ENCODE data around the gene PTEN. TPM values are rescaled to one million over a fixed set of nuclear protein-coding genes. Genes with fewer than 3 reads are reported as not detected.

The PTEN gene
- total RNA-seq, 1 donor from 2014 or later: 64.9 TPM

DNA sequence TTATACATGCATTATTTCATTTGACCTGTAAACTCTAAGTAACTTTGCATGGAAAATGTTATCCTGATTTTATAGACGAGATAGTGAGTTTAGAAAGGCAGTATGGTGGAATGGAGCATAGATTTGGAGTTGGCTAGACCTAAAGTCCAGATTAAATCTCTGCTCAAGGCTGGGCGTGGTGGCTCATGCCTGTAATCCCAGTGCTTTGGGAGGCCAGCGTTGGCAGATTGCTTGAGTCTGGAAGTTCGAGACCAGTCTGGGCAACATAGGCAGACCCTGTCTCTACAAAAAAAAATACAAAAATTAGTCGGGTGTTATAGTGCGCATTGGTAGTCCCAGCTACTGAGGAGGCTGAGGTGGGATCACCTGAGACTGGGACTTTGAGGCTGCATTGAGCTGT is 9.4 kb downstream of the PTEN start:
- Histone ChIP-seq H3K4me2 (no peak overlapping the region), H3F3A (ENCODE audit: low read depth) (no peaks in the 10 kb centered on the region), H3K9me3 (ENCODE audit: low read depth) (no peaks in the 10 kb centered on the region), H3K36me3 (no peaks in the 10 kb centered on the region), H3K9ac (no peak overlapping the region), H3K27me3 (no peaks in the 10 kb centered on the region), H3K79me2 (ENCODE audit: low read depth) (peaks cover 100% of the 10 kb centered on the region), H4K20me1 (ENCODE audit: low read depth) (peaks cover 37% of the 10 kb centered on the region), H2AFZ (replicated peaks) (no peak overlapping the region), H3K27ac (no peak overlapping the region), H3K4me3 (no peak overlapping the region), H3K4me1 (peaks cover 10% of the 10 kb centered on the region)
- H3K27ac Mint-ChIP-seq: no peak overlapping the region
- TF ChIP-seq, protein P1, sequence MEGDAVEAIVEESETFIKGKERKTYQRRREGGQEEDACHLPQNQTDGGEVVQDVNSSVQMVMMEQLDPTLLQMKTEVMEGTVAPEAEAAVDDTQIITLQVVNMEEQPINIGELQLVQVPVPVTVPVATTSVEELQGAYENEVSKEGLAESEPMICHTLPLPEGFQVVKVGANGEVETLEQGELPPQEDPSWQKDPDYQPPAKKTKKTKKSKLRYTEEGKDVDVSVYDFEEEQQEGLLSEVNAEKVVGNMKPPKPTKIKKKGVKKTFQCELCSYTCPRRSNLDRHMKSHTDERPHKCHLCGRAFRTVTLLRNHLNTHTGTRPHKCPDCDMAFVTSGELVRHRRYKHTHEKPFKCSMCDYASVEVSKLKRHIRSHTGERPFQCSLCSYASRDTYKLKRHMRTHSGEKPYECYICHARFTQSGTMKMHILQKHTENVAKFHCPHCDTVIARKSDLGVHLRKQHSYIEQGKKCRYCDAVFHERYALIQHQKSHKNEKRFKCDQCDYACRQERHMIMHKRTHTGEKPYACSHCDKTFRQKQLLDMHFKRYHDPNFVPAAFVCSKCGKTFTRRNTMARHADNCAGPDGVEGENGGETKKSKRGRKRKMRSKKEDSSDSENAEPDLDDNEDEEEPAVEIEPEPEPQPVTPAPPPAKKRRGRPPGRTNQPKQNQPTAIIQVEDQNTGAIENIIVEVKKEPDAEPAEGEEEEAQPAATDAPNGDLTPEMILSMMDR (IDR thresholded peaks at IDR 0.05): no peak
- no peak for TF ChIP-seq EZH2 (IDR thresholded peaks at IDR 0.05)
- no peak for TF ChIP-seq EZH2phosphoT487 (IDR thresholded peaks at IDR 0.05)
- no peaks in the 10 kb centered on the region for H3K27me3 Mint-ChIP-seq (ENCODE audit: insufficient read depth, low read depth)
- no peak for DNase-seq (ENCODE audit: low spot score)
- H3K4me1 Mint-ChIP-seq: peaks cover 11% of the 10 kb centered on the region
- H3K36me3 Mint-ChIP-seq: peaks cover 12% of the 10 kb centered on the region
- no peaks in the 10 kb centered on the region for H3K9me3 Mint-ChIP-seq
- no peak overlapping the region for H3K4me3 Mint-ChIP-seq

DNA sequence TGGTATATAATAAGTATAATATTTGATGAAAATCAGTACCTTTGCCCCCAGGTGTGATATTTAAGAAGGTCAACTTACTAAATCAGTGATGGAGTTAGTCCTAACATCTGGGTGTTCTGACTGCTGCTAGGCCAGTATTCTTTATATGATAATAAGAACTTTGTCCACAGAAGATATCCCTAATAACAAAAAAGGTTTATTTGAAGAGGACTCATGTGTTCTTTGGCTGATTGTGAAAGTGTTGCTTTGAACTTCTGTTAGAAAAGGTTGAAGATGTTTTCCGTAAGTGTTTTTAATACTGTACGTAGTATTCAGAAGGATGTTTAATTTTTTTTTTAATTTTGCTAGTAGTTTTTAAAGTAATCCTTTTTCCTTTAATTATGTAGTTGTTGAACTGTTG is 10.2 kb downstream of the PTEN start:
- H3K9ac ChIP-seq: no peak overlapping the region
- no peak for DNase-seq (ENCODE audit: low spot score)
- Mint-ChIP-seq H3K4me1 (peaks cover 7% of the 10 kb centered on the region), H3K9me3 (no peaks in the 10 kb centered on the region), H3K36me3 (peaks cover 9% of the 10 kb centered on the region), H3K27ac (no peak overlapping the region), H3K27me3 (ENCODE audit: insufficient read depth, low read depth) (no peaks in the 10 kb centered on the region), H3K4me3 (no peak overlapping the region)
- H3F3A ChIP-seq (ENCODE audit: low read depth): no peaks in the 10 kb centered on the region
- no peaks in the 10 kb centered on the region for H3K9me3 ChIP-seq (ENCODE audit: low read depth)
- H3K27me3 ChIP-seq: no peaks in the 10 kb centered on the region
- H4K20me1 ChIP-seq (ENCODE audit: low read depth): peaks cover 29% of the 10 kb centered on the region
- H3K4me3 ChIP-seq: no peak overlapping the region
- no peak overlapping the region for H3K27ac ChIP-seq
- no peaks in the 10 kb centered on the region for H3K36me3 ChIP-seq
- H3K4me2 ChIP-seq: no peak overlapping the region
- H3K4me1 ChIP-seq: peaks cover 2% of the 10 kb centered on the region
- no peak for TF ChIP-seq EZH2phosphoT487 (IDR thresholded peaks at IDR 0.05)
- TF ChIP-seq, protein P1 (IDR thresholded peaks at IDR 0.05): no peak
- TF ChIP-seq EZH2 (IDR thresholded peaks at IDR 0.05): no peak
- H2AFZ ChIP-seq (replicated peaks): no peak overlapping the region
- peaks cover 100% of the 10 kb centered on the region for H3K79me2 ChIP-seq (ENCODE audit: low read depth)

DNA sequence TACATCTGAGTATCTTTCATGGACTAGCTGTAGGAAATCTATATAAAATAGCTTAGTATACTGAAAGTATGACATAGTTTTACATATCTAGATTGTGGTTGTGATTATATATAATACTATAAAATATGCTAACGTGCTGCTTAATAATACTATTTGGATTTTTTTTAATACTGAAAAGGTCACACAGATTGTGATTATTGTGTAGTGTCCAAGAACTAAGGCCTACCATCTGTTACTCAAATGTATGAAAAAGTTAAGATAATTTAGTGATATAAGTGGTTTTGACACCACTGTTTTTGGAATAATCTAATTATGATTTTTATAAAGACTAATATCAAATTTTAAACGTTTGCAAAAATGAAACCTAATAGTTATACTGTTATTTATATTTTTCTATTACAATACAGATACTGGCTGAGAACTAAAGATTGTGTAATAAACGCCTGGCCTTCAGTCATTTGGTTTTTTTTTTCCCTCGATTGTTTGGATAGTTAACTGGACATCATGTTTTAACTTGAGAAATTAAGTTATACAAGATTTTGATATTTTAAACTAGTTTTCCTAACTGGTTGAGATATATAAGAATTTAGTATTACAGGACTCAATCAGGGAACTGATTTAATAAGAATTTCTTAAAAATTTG is 12.6 kb downstream of the PTEN start:
- Histone ChIP-seq H3K4me3 (no peak overlapping the region), H3K4me1 (no peaks in the 10 kb centered on the region), H3K36me3 (peaks cover 17% of the 10 kb centered on the region), H3K9me3 (ENCODE audit: low read depth) (no peaks in the 10 kb centered on the region), H3K4me2 (no peak overlapping the region), H3K79me2 (ENCODE audit: low read depth) (peaks cover 100% of the 10 kb centered on the region), H2AFZ (replicated peaks) (no peak overlapping the region), H3K27ac (no peak overlapping the region), H3K27me3 (no peaks in the 10 kb centered on the region), H3K9ac (no peak overlapping the region), H4K20me1 (ENCODE audit: low read depth) (peaks cover 15% of the 10 kb centered on the region), H3F3A (ENCODE audit: low read depth) (no peaks in the 10 kb centered on the region)
- Mint-ChIP-seq H3K27ac (no peak overlapping the region), H3K27me3 (ENCODE audit: insufficient read depth, low read depth) (no peaks in the 10 kb centered on the region), H3K36me3 (peaks cover 19% of the 10 kb centered on the region), H3K4me1 (peaks cover 2% of the 10 kb centered on the region), H3K9me3 (no peaks in the 10 kb centered on the region), H3K4me3 (no peak overlapping the region)
- DNase-seq (ENCODE audit: low spot score): no peak
- no peak for TF ChIP-seq EZH2 (IDR thresholded peaks at IDR 0.05)
- no peak for TF ChIP-seq EZH2phosphoT487 (IDR thresholded peaks at IDR 0.05)
- TF ChIP-seq, protein P1 (IDR thresholded peaks at IDR 0.05): no peak
